BLaER1 (cell line): Measurements from ENCODE around the gene CLSTN2.

Experiments
- H3K27ac ChIP-seq: shearing (Covaris generic); formaldehyde crosslinking; 2 replicates; pipeline ENCODE4 v1.8.1; 2022
- H3K27me3 ChIP-seq: shearing (Covaris generic); formaldehyde crosslinking; 2 replicates; pipeline ENCODE4 v1.8.1; 2022
- H3K36me3 ChIP-seq: shearing (Covaris generic); formaldehyde crosslinking; 2 replicates; pipeline ENCODE4 v1.8.1; 2022
- H3K4me1 ChIP-seq: shearing (Covaris generic); formaldehyde crosslinking; 2 replicates; pipeline ENCODE4 v1.8.1; 2022
- H3K4me2 ChIP-seq: shearing (Covaris generic); formaldehyde crosslinking; 2 replicates; pipeline ENCODE4 v1.8.1; 2022
- H3K4me3 ChIP-seq: shearing (Covaris generic); formaldehyde crosslinking; 2 replicates; pipeline ENCODE4 v1.8.1; 2022
- H3K9ac ChIP-seq: shearing (Covaris generic); formaldehyde crosslinking; 2 replicates; pipeline ENCODE4 v1.8.1; 2022
- H3K9me3 ChIP-seq: shearing (Covaris generic); formaldehyde crosslinking; 2 replicates; pipeline ENCODE4 v1.8.1; 2022
- H4K20me1 ChIP-seq: shearing (Covaris generic); formaldehyde crosslinking; 2 replicates; pipeline ENCODE4 v1.8.1; 2022
- Cebpa-rat ChIP-seq: shearing (Covaris generic); IDR thresholded peaks from 2 replicates; pipeline ENCODE4 v1.8.1; 2022

Gene CLSTN2

DNA sequence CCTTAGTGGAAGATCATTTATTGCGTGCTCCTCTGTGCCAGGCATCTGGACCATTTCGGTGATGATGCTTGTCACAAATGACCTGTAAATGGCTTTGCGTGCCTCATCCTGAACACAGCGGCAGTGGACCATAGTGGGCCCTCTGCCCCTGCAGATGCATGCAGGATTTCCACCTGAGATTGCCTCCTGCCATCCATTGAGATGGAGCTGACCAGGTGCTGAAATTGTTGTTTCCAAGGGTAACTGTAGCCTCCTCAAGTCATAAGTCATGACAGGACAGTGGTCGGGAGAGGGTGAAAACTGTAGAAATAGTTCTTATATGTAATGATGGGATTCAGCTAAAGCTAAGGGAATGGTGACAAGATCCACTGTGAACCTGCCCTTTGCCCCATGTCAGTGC lies 35.5 kb downstream of the CLSTN2 start:
- H3K4me2 ChIP-seq = no peak overlapping the region
- no peaks in the 10 kb centered on the region for H3K27me3 ChIP-seq
- H3K4me1 ChIP-seq = no peaks in the 10 kb centered on the region
- no peak for TF ChIP-seq Cebpa-rat
- H3K4me3 ChIP-seq = no peak overlapping the region
- H3K36me3 ChIP-seq = no peaks in the 10 kb centered on the region
- H3K9me3 ChIP-seq = no peaks in the 10 kb centered on the region
- no peaks in the 10 kb centered on the region for H4K20me1 ChIP-seq
- H3K27ac ChIP-seq = no peak overlapping the region
- no peak overlapping the region for H3K9ac ChIP-seq

DNA sequence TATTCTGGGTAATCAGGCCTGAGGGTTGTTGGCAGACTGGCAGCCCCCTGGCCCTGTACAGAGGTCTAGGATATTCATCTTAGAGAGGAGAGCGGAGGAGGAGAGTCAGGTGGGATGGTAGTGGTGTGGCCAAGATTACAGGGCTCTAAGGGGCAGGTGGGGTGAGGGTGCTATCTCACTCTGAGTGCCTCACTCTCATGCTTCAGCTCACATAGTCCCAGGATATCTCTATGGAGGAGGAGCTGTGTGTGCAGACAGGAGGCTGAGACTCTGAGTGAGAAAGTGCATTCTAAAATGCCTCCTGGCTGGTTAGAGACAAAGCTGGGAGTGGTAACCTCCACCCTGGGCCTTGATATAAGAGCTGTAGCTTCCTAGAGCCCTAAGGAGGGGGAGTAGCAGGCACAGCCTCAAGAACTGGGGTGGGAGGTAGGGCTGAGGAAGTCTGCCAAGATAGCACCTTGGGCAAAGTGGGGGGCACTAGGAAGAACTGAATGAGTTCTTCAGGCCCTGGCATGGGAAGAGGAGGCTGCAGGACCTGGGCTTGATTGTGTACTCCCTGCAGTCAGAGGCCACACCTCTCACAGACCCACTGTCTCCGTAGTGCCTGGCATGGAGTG lies 39.9 kb downstream of the CLSTN2 start:
- TF ChIP-seq Cebpa-rat = no peak
- no peaks in the 10 kb centered on the region for H3K9me3 ChIP-seq
- H3K36me3 ChIP-seq = no peaks in the 10 kb centered on the region
- no peak overlapping the region for H3K4me3 ChIP-seq
- H3K4me2 ChIP-seq = no peak overlapping the region
- no peaks in the 10 kb centered on the region for H3K27me3 ChIP-seq
- H3K27ac ChIP-seq = no peak overlapping the region
- H3K9ac ChIP-seq = no peak overlapping the region
- H4K20me1 ChIP-seq = no peaks in the 10 kb centered on the region
- H3K4me1 ChIP-seq = no peaks in the 10 kb centered on the region

DNA sequence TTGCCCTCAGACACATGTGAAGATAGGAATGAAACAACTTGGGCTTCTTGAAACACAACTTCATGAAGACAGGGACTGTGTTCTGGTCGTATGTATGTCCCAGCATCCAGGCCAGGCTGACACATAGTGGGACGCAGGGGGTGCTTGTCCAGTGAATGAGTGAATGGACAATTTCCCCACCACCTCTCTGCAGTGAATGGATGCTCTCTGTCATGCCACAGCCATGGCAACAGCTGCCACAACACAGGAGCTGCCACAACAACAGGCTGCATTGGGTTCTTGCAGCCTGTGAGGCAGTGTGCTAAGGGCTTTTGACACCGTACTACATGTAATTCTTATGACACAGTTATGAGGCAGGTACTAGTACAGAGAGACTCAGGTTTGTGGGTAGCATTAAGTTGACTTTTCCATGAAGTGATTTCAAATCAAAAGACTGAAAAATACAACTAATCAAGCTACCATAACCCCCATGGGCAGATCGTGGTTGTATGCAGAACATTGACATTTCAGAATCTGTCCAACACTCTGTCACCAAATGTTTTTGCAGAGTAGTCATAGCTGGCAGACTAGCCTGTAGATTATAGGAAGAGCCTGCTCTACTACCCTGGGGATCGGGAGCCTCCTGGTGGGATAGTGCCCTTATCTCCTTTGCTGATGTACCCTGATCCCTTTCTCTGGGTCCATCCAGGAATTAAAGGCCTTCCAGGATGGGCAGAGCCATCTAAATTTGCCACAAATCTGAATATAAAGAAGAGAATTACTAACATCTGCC lies 40.8 kb downstream of the CLSTN2 start:
- Histone ChIP-seq H3K4me2 (no peak overlapping the region), H3K27me3 (no peaks in the 10 kb centered on the region), H3K4me3 (no peak overlapping the region), H3K9me3 (no peaks in the 10 kb centered on the region), H4K20me1 (no peaks in the 10 kb centered on the region), H3K9ac (no peak overlapping the region), H3K27ac (no peak overlapping the region), H3K4me1 (no peaks in the 10 kb centered on the region), H3K36me3 (no peaks in the 10 kb centered on the region)
- no peak for TF ChIP-seq Cebpa-rat

DNA sequence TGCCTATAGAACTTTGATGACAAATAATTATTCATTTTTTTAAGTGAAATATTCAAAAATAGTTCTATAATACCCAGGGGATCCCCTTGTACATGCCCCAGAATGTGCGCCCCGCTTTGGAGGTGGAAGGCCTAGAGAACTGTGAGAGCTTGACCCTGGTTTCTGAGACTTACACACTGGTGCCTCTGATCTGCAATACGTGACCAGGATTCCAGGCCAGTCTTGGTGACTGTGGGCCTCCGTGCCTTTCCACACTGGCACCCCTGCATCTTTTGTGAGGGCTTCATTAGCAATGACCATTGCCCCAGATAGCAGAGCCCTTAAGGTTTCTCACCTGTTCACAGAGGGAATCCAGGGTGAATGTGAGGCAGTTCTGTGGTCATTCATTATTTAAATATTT lies 44.0 kb downstream of the CLSTN2 start:
- Histone ChIP-seq H3K36me3 (no peaks in the 10 kb centered on the region), H3K4me1 (no peaks in the 10 kb centered on the region), H3K27me3 (no peaks in the 10 kb centered on the region), H3K27ac (no peak overlapping the region), H4K20me1 (no peaks in the 10 kb centered on the region), H3K9me3 (no peaks in the 10 kb centered on the region), H3K9ac (no peak overlapping the region), H3K4me2 (no peak overlapping the region), H3K4me3 (no peak overlapping the region)
- no peak for TF ChIP-seq Cebpa-rat

DNA sequence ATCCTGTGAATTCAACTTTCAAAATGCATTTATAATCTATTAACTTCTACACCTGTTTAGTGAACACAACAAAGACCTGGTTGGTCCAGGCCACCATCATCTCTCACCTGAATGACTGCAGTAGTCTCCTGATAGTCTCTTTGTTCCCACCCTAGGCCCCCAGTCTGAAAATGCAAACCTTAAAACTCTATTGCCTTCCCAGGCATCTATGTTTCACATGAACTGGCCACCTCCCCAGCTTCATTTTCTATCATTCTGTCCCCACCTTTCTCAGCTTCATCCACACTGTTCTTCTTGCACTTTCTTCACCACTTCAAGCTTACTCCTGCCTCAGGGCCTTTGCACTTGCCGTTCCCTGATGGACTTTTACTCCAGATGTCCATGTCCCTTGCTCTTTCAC lies 45.0 kb downstream of the CLSTN2 start:
- Histone ChIP-seq H3K9ac (no peak overlapping the region), H3K36me3 (no peaks in the 10 kb centered on the region), H3K4me2 (no peak overlapping the region), H3K4me1 (no peaks in the 10 kb centered on the region), H4K20me1 (no peaks in the 10 kb centered on the region), H3K4me3 (no peak overlapping the region), H3K9me3 (no peaks in the 10 kb centered on the region), H3K27me3 (no peaks in the 10 kb centered on the region), H3K27ac (no peak overlapping the region)
- TF ChIP-seq Cebpa-rat = no peak

DNA sequence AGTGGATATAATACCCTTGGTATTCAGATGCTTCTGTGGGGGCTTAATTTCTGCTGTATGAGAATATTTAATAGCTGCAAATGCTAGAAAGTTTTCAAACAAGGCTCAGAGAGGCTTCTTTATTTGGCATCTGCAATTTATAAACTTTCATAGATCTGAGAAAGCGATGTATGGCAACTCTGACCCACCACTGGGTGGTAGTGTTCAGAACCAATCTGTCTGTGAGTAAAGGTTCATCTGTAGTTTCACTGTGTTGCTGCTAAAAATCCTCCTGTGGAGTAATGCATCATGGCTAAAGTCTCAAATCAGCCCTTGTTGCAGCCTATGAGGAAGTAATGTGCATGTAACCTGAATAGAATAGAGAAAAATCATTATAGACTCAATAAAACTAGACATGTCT lies 47.4 kb downstream of the CLSTN2 start:
- Histone ChIP-seq H3K4me1 (no peaks in the 10 kb centered on the region), H3K36me3 (no peaks in the 10 kb centered on the region), H4K20me1 (no peaks in the 10 kb centered on the region), H3K27ac (no peak overlapping the region), H3K9me3 (no peaks in the 10 kb centered on the region), H3K27me3 (no peaks in the 10 kb centered on the region), H3K9ac (no peak overlapping the region), H3K4me3 (no peak overlapping the region), H3K4me2 (no peak overlapping the region)
- no peak for TF ChIP-seq Cebpa-rat

DNA sequence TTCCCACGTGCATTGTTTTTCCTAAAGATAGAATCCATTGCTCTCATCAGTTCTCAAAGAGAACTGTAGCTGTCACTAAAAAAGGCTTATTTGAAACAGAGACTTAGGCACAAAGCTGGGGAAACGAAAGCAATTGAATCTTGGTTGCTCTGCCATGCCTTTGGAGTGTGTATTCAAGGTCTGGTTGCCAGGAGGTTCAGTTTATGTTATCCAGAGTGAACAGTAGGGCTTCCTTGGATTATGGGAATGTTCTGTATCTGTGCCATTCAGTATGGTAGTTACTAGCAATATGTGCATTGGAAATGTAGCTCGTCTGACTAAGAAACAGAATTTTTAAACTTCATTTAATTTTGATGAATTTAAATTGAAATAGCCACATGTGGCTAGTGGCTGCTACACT lies 50.6 kb downstream of the CLSTN2 start:
- H3K9me3 ChIP-seq = no peaks in the 10 kb centered on the region
- H3K27ac ChIP-seq = no peak overlapping the region
- no peaks in the 10 kb centered on the region for H4K20me1 ChIP-seq
- H3K4me1 ChIP-seq = no peaks in the 10 kb centered on the region
- H3K4me3 ChIP-seq = no peak overlapping the region
- H3K9ac ChIP-seq = no peak overlapping the region
- no peaks in the 10 kb centered on the region for H3K27me3 ChIP-seq
- no peaks in the 10 kb centered on the region for H3K36me3 ChIP-seq
- H3K4me2 ChIP-seq = no peak overlapping the region
- TF ChIP-seq Cebpa-rat = no peak

DNA sequence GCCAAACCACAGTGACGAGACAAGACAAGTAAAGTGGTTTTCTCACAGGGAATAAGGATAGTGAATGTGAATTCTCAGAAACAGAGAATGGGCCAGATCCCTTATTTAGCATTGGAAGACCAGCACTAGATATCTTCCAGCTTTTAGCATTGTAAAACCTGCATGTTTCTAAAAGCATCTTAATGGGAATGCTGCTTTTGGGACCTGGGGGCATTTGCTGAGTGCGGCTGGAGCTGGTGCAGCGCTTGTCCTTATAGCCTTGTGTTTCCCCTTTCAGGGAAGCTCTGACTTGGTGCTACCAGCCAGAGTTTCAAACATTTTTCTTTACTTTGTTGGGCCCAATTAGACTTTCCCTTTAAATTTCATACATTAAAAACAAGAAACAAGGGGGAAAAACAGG lies 52.9 kb downstream of the CLSTN2 start:
- no peaks in the 10 kb centered on the region for H3K36me3 ChIP-seq
- H3K27ac ChIP-seq = no peak overlapping the region
- no peak overlapping the region for H3K4me2 ChIP-seq
- H3K4me3 ChIP-seq = no peak overlapping the region
- no peak for TF ChIP-seq Cebpa-rat
- H3K27me3 ChIP-seq = no peaks in the 10 kb centered on the region
- H3K9ac ChIP-seq = no peak overlapping the region
- H3K9me3 ChIP-seq = no peaks in the 10 kb centered on the region
- no peaks in the 10 kb centered on the region for H4K20me1 ChIP-seq
- no peaks in the 10 kb centered on the region for H3K4me1 ChIP-seq

DNA sequence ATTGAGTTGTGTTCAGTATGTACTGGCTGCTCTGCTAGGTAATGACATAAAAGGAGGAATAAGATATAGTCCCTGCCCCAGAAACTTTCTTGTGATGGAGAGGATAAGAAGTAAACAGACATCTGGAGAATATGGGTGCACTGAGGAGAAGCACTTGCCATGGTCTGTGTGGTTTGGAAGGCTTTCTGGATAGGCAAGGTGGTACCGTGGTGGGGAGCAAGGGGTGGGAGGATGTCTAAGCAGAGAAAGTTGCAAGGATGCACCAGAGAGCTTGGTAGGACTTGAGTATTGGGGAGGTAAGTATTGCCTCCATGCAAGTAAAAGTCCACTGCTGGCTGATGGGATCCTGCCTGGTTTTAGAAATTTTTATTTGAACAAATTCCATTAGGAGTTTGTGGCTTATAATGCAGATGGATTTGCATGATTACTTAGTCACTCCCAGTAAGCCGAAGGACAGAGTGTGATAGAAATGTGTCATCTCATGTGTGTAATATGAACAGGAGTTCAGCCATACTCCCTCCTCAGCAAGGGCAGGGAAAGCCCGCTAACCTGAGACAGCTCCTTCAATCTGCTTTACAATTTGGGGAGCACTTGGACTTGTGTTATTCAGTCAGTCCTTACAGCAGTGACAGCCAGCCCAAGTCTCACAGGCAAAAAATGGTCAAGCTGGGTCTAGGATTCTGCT lies 53.6 kb downstream of the CLSTN2 start:
- Histone ChIP-seq H3K9ac (no peak overlapping the region), H3K4me1 (no peaks in the 10 kb centered on the region), H3K9me3 (no peaks in the 10 kb centered on the region), H3K4me3 (no peak overlapping the region), H3K4me2 (no peak overlapping the region), H3K27ac (no peak overlapping the region), H3K36me3 (no peaks in the 10 kb centered on the region), H3K27me3 (no peaks in the 10 kb centered on the region), H4K20me1 (no peaks in the 10 kb centered on the region)
- no peak for TF ChIP-seq Cebpa-rat

DNA sequence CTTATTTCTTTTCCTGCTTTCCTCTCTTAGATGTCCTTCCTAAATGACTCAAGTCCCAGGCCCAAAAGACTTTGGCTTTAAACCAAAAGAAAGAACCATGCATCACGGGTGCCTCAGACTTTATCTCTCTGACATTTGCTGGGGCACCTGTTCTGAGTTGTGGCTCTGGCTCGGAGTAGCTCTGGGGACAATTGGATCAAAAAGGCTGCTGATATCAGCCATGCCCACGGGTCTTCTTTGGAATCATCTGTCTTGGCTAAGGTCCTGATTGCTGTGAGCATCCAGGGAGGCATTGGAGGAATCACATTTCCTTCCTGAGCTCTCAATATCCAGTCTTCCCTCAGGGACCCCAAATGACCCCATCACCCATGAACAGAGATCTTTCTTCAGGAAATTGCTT lies 59.9 kb downstream of the CLSTN2 start:
- Histone ChIP-seq H3K4me2 (no peak overlapping the region), H3K4me1 (no peaks in the 10 kb centered on the region), H3K36me3 (no peaks in the 10 kb centered on the region), H4K20me1 (no peaks in the 10 kb centered on the region), H3K4me3 (no peak overlapping the region), H3K27me3 (no peaks in the 10 kb centered on the region), H3K9me3 (no peaks in the 10 kb centered on the region), H3K27ac (no peak overlapping the region), H3K9ac (no peak overlapping the region)
- TF ChIP-seq Cebpa-rat = no peak
